CD4-positive, alpha-beta T cell treated with Interleukin-6 for 4 hours (primary cell): Measurements from ENCODE around the gene GABRG2.
"Not testable (repeated sequence)": the region's sequence is repeated elsewhere in the genome, so short reads cannot be mapped to it uniquely, and the experiment has no call there.

Source experiments
- DNase-seq: peaks from one replicate; pipeline ENCODE4 v3.0.0-alpha.2; 2020; ENCODE audit warnings: mixed read lengths

Gene GABRG2

GRCh38 chr5:162067655-162068411, at the start of gene GABRG2:
TSS of gene GABRG2 (plus strand) at chr5:162067773. CDS start at chr5:162068000, 227 bp downstream.
- no peak for DNase-seq

- DNase-seq: no peak
Observed at GRCh38 chr5:162025312-162025711, 42.3 kb upstream of the GABRG2 start.

GRCh38 chr5:162026803-162027202, 40.8 kb upstream of the GABRG2 start:
- DNase-seq: no peak

DNA sequence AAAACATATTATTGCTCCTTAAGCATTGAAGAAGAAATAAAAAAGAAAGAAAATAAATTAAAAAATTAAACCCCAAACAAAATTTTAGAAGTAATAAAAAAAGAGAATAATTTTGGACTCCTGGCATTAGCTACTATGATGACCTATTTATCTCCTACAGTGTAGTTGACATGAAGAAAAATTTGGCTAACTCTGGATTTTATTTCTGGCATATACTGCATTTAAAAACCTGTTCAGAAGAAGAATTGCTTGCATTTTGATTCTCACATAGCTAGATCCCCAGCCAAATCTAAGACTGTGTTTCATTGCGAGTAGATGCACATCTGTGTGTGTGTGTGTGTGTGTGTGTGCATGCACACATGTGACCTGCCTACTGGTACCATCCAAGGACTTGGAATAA, 30.1 kb upstream of the GABRG2 start:
- no peak for DNase-seq

DNA sequence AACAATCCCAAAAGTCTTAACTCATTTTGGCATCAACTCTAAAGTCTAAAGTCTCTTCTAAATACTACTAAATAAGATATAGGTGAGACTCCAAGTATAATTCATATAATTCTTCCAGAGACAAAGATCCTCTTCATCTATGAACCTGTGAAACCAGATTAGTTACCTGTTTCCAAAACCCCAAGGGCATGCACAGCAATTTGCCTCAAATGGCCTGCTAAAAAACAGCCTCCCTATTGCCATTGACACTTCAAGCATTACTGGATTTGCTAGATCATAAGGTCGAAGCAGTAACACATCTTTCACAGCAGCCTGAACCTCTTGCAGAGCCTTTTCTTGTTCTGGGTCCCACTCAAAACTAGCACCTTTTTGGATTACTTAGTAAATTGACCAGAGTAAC, 20.3 kb upstream of the GABRG2 start:
- no peak for DNase-seq

- no peak for DNase-seq
Observed at GRCh38 chr5:162052676-162053075, 14.9 kb upstream of the GABRG2 start.

GRCh38 chr5:162055095-162055494, 12.5 kb upstream of the GABRG2 start:
- DNase-seq: not testable (repeated sequence)

DNA sequence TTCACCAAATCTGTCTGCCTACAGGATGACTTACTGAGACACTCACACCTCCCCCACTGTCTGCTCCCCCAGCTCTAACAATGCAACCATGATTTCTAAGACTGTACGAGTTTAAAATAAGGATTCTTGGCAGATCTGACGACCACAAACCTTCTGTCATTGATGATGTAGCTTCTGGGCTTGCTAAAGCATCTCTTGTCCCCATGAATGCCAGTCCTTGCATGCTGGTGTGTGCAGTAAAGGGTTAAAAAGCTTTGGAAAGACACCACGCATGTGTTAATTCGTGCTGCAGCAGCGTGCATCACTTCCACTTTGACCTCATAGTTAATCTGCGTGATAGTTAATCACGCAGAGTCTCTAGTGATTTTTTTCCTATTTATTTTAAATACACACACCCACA, 411 bp upstream of the GABRG2 start:
- DNase-seq: no peak

DNA sequence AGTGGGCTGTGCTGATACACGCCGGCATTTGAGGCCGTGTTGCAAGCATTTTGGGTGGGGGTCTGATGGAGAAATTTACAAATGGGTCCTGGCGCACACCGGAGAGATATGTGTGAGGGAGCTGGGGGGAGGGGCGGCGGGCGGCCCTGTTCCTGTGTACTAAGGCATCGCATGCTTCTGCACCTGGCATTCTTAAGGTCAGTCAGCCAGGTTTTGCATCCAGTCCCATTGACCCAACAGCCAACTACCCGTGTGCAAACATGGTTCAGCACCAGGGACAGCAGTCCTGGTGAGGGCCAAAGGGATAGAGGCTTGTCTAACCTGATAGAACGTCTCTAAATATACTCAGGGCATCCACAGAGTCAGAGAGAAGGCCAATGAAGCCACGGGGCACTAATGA, 839 bp downstream of the GABRG2 start:
- no peak for DNase-seq

- DNase-seq: no peak
Observed at GRCh38 chr5:162068936-162069335, 1.4 kb downstream of the GABRG2 start.

- DNase-seq: no peak
Observed at GRCh38 chr5:162078805-162079204, 11.2 kb downstream of the GABRG2 start.

DNA sequence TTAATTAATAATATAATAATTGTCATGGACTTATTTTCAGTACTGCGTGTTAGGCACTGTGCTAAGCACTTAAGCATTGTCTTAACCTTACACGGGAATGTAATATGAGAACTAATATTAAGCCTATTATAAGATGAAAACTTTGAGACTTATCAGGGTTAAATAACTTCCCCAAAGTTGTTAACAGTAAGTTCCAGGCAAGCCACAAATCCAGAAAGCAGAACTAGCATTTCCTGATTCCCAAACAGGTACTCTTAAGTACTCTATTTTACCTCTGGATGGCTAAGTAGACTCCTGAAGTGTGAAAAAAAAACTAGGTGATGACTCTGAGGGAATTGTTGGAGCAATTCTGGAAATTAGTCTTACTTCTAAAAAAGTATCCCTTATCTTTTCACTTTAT, 23.8 kb downstream of the GABRG2 start:
- no peak for DNase-seq

DNA sequence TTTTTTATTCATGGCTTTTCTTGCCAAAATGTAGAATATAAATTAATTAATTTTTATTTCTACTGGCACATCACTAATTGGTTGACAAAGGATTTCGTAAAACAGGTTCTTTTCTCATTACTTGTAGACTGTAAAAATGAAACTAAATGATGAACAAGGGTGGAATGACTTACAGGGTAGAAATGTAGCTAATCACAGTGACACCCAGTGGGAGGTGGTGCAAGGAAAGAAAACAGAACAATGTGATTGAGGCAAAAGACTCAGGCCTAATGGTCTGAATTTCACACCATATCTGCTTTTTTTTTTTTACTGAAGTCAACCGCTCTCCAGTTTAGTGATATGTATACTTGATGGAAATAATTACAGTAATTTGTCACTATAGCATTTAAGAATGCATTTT, 28.9 kb downstream of the GABRG2 start:
- no peak for DNase-seq

- no peak for DNase-seq
Observed at GRCh38 chr5:162107591-162107990, 40.0 kb downstream of the GABRG2 start.

DNA sequence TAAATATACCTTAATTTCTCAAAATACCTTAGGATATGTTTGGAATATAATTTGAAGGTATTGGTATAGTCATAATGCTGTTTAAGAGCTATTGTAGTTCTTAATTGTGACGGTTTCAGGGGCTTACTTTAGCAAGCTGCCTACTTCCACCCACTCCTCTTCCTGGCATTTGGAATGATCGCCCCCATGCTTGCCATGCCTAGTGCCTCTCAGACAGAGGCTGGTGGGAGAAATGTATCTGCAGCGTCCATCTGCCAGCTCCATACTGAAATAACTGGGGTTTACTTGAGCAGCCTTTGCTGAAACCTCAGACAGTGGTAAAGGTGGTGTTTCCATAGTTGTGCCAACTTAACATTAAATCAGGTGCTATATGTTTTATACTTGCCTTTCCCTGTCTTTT, 52.2 kb downstream of the GABRG2 start:
- no peak for DNase-seq

DNA sequence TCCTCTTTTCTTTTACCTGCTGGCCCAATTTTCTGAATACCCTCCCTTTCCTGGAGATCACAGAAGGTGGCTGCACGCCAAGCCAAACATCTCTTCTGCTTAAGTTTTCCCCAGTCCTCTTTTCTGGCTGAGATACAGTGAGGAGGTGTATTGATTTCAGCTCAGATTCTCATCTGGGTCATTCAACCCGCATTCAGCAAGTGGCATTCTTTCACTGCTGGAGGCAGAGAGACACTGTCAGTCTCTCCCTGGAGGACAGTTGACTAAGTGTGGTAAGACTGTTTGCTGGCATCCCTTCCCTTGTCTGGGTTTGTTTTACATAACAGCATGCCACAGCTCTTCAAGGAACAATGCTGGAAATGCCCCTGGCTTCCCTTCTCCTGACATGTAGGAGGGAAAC, 60.5 kb downstream of the GABRG2 start:
- no peak for DNase-seq

DNA sequence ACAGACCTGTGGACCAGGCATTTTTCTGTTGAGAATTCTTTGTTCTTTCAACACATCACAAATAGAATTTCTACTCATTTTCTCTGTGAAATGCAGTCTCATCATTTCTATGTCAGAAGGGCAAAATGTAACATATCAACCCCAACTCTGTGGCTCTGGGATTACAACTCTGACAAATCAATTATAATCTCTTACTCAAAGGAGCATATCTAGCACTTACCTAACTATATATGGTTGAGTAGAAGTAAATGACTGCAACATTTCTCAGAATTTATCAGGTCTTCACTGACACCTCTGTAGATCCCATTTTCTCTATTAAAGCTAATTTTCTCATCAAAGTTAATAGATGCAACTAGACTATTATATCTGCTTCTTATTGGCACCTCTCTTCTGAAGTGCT, 64.8 kb downstream of the GABRG2 start:
- DNase-seq: no peak

GRCh38 chr5:162139190-162139589, 71.6 kb downstream of the GABRG2 start:
- DNase-seq: no peak

DNA sequence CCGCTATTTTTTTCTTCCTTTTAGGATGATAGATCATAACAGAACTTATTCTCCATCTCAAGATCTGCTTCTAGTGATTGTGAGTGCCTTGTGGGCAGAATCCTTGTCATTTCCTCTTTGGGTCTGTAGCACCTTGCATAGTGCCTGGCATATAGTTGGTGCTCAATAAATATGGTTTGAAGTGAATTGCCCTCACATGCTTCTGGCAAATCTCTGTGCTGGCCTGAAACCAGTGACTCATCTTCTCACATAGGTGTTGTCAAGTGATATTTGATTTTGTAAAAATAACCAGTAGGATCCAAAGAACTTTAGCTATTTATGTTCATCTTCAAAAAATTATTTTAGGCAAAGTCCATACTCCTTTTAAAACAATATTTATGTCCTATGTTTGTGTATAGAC, 86.7 kb downstream of the GABRG2 start:
- no peak for DNase-seq

GRCh38 chr5:162160401-162160800, 92.8 kb downstream of the GABRG2 start:
- DNase-seq: no peak

GRCh38 chr5:162163663-162164062, 96.1 kb downstream of the GABRG2 start:
- DNase-seq: no peak

DNA sequence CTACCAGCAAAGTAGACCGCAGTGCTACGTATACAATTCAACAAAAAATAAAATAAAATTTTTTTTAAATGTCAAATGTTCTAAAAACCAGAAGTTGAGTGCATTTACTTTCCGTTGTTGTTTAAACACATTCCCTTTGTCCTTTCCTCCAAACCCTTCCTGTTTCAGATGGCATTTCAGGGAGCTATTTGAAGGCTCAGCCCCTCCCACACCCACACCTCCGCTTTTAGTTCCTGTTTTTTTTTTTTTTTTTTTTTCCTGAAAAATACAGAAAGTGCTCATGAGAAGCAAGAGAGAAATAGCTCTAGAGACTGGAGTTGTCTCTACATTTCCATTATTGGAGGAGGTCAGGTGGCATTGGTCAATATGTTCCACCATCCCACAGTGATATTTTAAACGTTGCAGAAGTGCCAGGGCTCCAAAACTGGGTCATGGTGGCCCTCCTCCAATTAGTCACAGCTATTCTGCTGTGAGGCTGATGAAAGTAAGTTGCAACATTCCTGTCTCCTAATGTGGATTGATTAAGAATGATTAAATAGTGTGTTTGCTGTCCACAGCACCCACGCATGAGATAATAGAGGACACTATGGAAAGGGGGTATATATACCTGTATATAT, 106.9 kb downstream of the GABRG2 start:
- DNase-seq: no peak

- no peak for DNase-seq
Observed at GRCh38 chr5:162187371-162187770, 119.8 kb downstream of the GABRG2 start.

DNA sequence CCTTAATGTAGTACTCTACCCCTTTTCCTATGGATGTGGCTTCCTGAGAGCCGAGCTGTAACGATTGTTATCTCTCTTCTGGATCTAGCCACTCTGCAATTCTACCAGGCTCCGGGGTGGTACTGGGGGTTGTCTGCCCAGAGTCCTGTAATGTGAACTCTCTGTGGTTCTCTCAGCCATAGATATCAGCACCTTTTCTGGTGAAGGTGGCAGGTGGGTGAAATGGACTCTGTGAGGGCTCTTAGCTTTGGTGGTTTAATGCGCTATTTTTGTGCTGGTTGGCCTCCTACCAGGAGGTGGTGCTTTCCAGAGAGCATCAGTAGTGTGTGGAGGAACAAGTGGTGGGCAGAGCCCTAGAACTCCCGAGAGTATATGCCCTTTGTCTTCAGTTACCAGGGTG, 122.1 kb downstream of the GABRG2 start:
- DNase-seq: no peak

DNA sequence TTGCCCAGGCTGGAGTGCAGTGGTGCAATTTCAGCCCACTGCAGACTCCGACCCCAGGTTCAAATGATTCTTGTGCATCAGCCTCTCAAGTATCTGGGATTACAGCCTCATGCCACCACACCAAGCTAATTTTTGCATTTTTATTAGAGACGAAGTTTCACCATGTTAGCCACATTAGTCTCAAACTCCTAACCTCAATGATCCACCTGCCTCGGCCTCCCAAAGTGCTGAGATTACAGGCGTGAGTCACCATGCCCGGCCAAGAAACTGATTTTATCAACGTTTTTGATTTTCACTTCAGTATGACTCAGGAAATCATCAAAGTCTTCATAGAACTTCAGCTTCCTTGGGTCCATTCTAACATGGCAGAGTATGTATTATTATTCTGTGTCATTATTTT, 125.4 kb downstream of the GABRG2 start:
- DNase-seq: no peak
